B cell (primary cell): ENCODE measurements around the gene RBM33. TPM values are rescaled to one million over a fixed set of nuclear protein-coding genes. Genes with fewer than 3 reads are reported as not detected.

ENCODE experiments used
- ATAC-seq: fragments of 200-7000 bp; cut with Tn5 transposase; one replicate; pipeline ENCODE4 v1.10.0; 2021; ENCODE audit warnings: low read depth, mild to moderate bottlenecking, moderate number of reproducible peaks, moderate library complexity
- CTCF ChIA-PET: fragments of 350-600 bp; sonication (Branson Sonifier 250); formaldehyde crosslinking; loops from one replicate; lab custom pipeline; 2021; ENCODE audit warnings: antibody characterized with exemption, inconsistent platforms; lab: Charles Lee
- POLR2A ChIA-PET: fragments of 350-600 bp; sonication (Branson Sonifier 250); formaldehyde crosslinking; loops from one replicate; lab custom pipeline; 2021; ENCODE audit warnings: antibody characterized with exemption; lab: Charles Lee
- DNase-seq: peaks from one replicate; pipeline ENCODE4 v3.0.0; 2013
- H2AFZ ChIP-seq: 2 replicates; pipeline ENCODE4 v1.6.1; 2012; ENCODE audit warnings: mild to moderate bottlenecking, low read depth, low read length; ENCODE audit not compliant: insufficient read depth, poor library complexity, severe bottlenecking
- H3K27ac ChIP-seq, 2 donors: 1 replicate in 1 of 2; 2 replicates in 1 of 2; pipeline ENCODE4 v1.5.1; 2012 to 2013; ENCODE audit warnings: low read length in 2 of 2, mild to moderate bottlenecking in 2 of 2, moderate library complexity in 1 of 2
- H3K27me3 ChIP-seq, 4 experiments: fragments of 200-600 bp in 1 of 4; sonication (generic) in 1 of 4; replicated peaks in 1 of 4; 1 replicate in 2 of 4; 2 replicates in 2 of 4; pipeline versions ENCODE4 v1.6.1 to v1.7.0; 2013 to 2016; ENCODE audit warnings: low read length in 3 of 4, mild to moderate bottlenecking in 2 of 4, mixed read lengths in 1 of 4, moderate library complexity in 1 of 4; ENCODE audit not compliant: insufficient read depth in 4 of 4, control insufficient read depth in 3 of 4; ENCODE audit errors: control extremely low read depth in 1 of 4
- H3K36me3 ChIP-seq, 2 experiments: replicated peaks in 1 of 2; 1 replicate in 1 of 2; 2 replicates in 1 of 2; pipeline versions ENCODE4 v1.6.1 to v1.7.1; 2013; ENCODE audit warnings: low read length in 1 of 2; ENCODE audit not compliant: insufficient read depth in 2 of 2, control insufficient read depth in 1 of 2; ENCODE audit errors: control extremely low read depth in 1 of 2, extremely low read depth in 1 of 2
- H3K4me1 ChIP-seq, 2 donors: fragments of 200-600 bp in 1 of 2; sonication (generic) in 1 of 2; 1 replicate in 1 of 2; 2 replicates in 1 of 2; pipeline versions ENCODE4 v1.5.1 to v1.6.1; 2013 to 2017; ENCODE audit warnings: low read length in 2 of 2; ENCODE audit not compliant: control insufficient read depth in 2 of 2, insufficient read depth in 2 of 2
- H3K4me2 ChIP-seq: replicated peaks from 2 replicates; pipeline ENCODE3; 2012; ENCODE audit warnings: mild to moderate bottlenecking, low read depth, low read length; ENCODE audit not compliant: poor library complexity, severe bottlenecking
- H3K4me3 ChIP-seq, 5 experiments: fragments of 200-600 bp in 1 of 5; sonication (generic) in 1 of 5; 1 replicate in 3 of 5; 2 replicates in 2 of 5; pipeline versions ENCODE4 v1.5.1 to v1.7.0; 2011 to 2016; ENCODE audit warnings: low read length in 4 of 5, mild to moderate bottlenecking in 4 of 5, low read depth in 2 of 5, control low read depth in 1 of 5, moderate library complexity in 1 of 5; ENCODE audit not compliant: insufficient read depth in 1 of 5; ENCODE audit errors: control extremely low read depth in 1 of 5, extremely low read depth in 1 of 5
- H3K79me2 ChIP-seq: fragments of 200-600 bp; sonication (generic); one replicate; pipeline ENCODE4 v1.6.0; 2016; ENCODE audit warnings: low read length; ENCODE audit not compliant: control insufficient read depth, insufficient read depth
- H3K9ac ChIP-seq: fragments of 200-600 bp; sonication (generic); 2 replicates; pipeline ENCODE4 v1.6.1; 2017; ENCODE audit warnings: mild to moderate bottlenecking, low read length, moderate library complexity
- H3K9me3 ChIP-seq, 3 donors: one replicate each; pipeline versions ENCODE4 v1.6.1 to v1.7.1; 2013; ENCODE audit warnings: low read length in 2 of 3; ENCODE audit not compliant: control insufficient read depth in 2 of 3, insufficient read depth in 1 of 3; ENCODE audit errors: control extremely low read depth in 1 of 3
- H4K20me1 ChIP-seq: 2 replicates; pipeline ENCODE4 v1.6.0; 2012; ENCODE audit warnings: mild to moderate bottlenecking, low read length; ENCODE audit not compliant: insufficient read depth, control insufficient read depth, poor library complexity, severe bottlenecking
- H3K27ac Mint-ChIP-seq: one replicate; pipeline ENCODE4 v1.8.0; 2021; ENCODE audit warnings: mixed read lengths
- H3K27me3 Mint-ChIP-seq: one replicate; pipeline ENCODE4 v1.8.0; 2021; ENCODE audit warnings: mixed read lengths
- H3K4me1 Mint-ChIP-seq: one replicate; pipeline ENCODE4 v1.8.0; 2021; ENCODE audit warnings: mixed read lengths
- H3K4me3 Mint-ChIP-seq: one replicate; pipeline ENCODE4 v1.8.0; 2021; ENCODE audit warnings: mixed read lengths
- H3K9me3 Mint-ChIP-seq: one replicate; pipeline ENCODE4 v1.8.0; 2022; ENCODE audit warnings: mixed read lengths; ENCODE audit not compliant: insufficient read depth
- EZH2 ChIP-seq: IDR thresholded peaks from 2 replicates; pipeline ENCODE4 v1.6.1; 2012; ENCODE audit warnings: borderline replicate concordance, low read depth, mild to moderate bottlenecking, moderate library complexity, low read length; ENCODE audit not compliant: insufficient read depth, poor library complexity, severe bottlenecking
- WGBS: methylation state at CpG from one replicate; pipeline ENCODE4 v1.1.5; 2013; ENCODE audit warnings: missing lambda C conversion rate; ENCODE audit not compliant: insufficient coverage; 5-methylcytosine and 5-hydroxymethylcytosine counted together
- intact Hi-C: fragments of 100-400 bp; cut with micrococcal nuclease; formaldehyde crosslinking; loops from one replicate; pipeline ENCODE4 v1.10.0; 2022
- polyA plus RNA-seq: library from polyadenylated mRNA; depleted of rRNA; stranded (reverse); fragments of >200 nt; gene quantifications from 2 replicates; pipeline ENCODE4 v1.2.3, GENCODE V29; 2012
- total RNA-seq, 2 donors: library from RNA; stranded (reverse); fragments of 120-200 nt in 1 of 2; gene quantifications; 1 replicate in 1 of 2; 2 replicates in 1 of 2; pipeline versions ENCODE4 v1.2.3 to v1.2.4, GENCODE V29; 2013 to 2022
- TF ChIP-seq, protein P1 (sequence below): fragments of 200-600 bp; IDR thresholded peaks from one replicate; pipeline ENCODE4 v1.8.0; 2022; ENCODE audit warnings: antibody characterized with exemption, mild to moderate bottlenecking

Gene RBM33
- total and polyA plus RNA-seq, 2 donors (not counting 1 experiment from before 2014, with no cell fraction given): 33.5 to 189 TPM

- POLR2A ChIA-PET: no interaction called here
- no peak for DNase-seq
Measured at GRCh38 chr7:155739538-155740143, 95.2 kb downstream of the RBM33 start.

DNA sequence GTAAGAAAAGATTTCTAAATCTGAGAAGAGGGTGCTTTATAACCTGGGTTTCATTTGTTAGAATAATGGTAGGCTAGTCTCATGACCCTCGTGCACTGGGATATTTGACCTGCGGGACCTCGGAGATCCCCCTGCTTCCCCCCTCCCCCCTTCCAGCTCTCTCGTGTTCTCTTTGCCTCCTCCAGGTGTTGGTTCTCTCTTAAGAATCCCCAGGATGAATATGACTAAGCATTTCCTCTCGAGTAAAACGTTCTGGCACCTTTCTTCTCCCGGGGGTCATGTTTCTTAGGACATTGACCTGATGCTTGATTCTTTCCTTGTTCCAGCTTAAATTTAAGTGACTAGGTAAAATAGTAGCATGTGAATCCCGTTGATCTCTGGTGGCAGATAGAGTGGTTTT lies 96.6 kb downstream of the RBM33 start:
- peak overlapping the region; percentile 47 to 58 for H3K27ac ChIP-seq
- no peak overlapping the region for H3K4me3 ChIP-seq
- Mint-ChIP-seq H3K27me3 (no peaks in the 10 kb centered on the region), H3K9me3 (no peaks in the 10 kb centered on the region), H3K4me1 (peaks cover 34% of the 10 kb centered on the region), H3K27ac (peak overlapping the region; percentile 53), H3K4me3 (no peak overlapping the region)
- TF ChIP-seq EZH2: no peak
- TF ChIP-seq, protein P1, sequence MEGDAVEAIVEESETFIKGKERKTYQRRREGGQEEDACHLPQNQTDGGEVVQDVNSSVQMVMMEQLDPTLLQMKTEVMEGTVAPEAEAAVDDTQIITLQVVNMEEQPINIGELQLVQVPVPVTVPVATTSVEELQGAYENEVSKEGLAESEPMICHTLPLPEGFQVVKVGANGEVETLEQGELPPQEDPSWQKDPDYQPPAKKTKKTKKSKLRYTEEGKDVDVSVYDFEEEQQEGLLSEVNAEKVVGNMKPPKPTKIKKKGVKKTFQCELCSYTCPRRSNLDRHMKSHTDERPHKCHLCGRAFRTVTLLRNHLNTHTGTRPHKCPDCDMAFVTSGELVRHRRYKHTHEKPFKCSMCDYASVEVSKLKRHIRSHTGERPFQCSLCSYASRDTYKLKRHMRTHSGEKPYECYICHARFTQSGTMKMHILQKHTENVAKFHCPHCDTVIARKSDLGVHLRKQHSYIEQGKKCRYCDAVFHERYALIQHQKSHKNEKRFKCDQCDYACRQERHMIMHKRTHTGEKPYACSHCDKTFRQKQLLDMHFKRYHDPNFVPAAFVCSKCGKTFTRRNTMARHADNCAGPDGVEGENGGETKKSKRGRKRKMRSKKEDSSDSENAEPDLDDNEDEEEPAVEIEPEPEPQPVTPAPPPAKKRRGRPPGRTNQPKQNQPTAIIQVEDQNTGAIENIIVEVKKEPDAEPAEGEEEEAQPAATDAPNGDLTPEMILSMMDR: no peak
- ChIA-PET CTCF (interaction anchor here (0.9 to 14.4 kb wide), 3 partner anchors 25 to 144 kb away, joined by 3 to 242 read pairs (median 7); no protein-coding TSS in a partner anchor), POLR2A (no interaction called here)
- WGBS: 64% methylated on average over 4 of the region's 8 CpGs
- peaks cover 4% of the 10 kb centered on the region for H4K20me1 ChIP-seq
- H3K4me2 ChIP-seq: no peak overlapping the region
- H3K27me3 ChIP-seq: no peaks in the 10 kb centered on the region
- H3K9me3 ChIP-seq: peaks cover 0 to 3% (median 0%) of the 10 kb centered on the region in 3 donors
- H3K79me2 ChIP-seq: peaks cover 45% of the 10 kb centered on the region
- H2AFZ ChIP-seq: no peak overlapping the region
- peaks cover 14 to 81% of the 10 kb centered on the region in 2 experiments for H3K36me3 ChIP-seq
- ATAC-seq (no peak), DNase-seq (no peak)
- intact Hi-C loops: loop anchor here (2.0 to 5.0 kb wide), 2 partner anchors 16 to 444 kb away; partner anchors contain the start of gene INSIG1
- H3K4me1 ChIP-seq: peaks cover 0 to 2% of the 10 kb centered on the region in 2 donors
- H3K9ac ChIP-seq: no peak overlapping the region

More at GRCh38 chr7:155739538-155740143, 95.2 kb downstream of the RBM33 start:
- H3K4me1 ChIP-seq: peaks cover 0 to 4% of the 10 kb centered on the region in 2 donors
- TF ChIP-seq, protein P1: no peak
- no peak for TF ChIP-seq EZH2
- Mint-ChIP-seq H3K9me3 (no peaks in the 10 kb centered on the region), H3K4me1 (peaks cover 38% of the 10 kb centered on the region), H3K4me3 (no peak overlapping the region), H3K27ac (no peak overlapping the region), H3K27me3 (no peaks in the 10 kb centered on the region)
- CTCF ChIA-PET: interaction anchor here (0.5 to 14.4 kb wide), 6 partner anchors 8 to 812 kb away, joined by 3 to 242 read pairs (median 3); no protein-coding TSS in a partner anchor
- H2AFZ ChIP-seq: no peak overlapping the region
- H3K27me3 ChIP-seq: no peaks in the 10 kb centered on the region
- peaks cover 7% of the 10 kb centered on the region for H4K20me1 ChIP-seq
- H3K4me2 ChIP-seq: no peak overlapping the region
- H3K79me2 ChIP-seq: peaks cover 34% of the 10 kb centered on the region
- intact Hi-C loops: loop anchor here (2.0 to 5.0 kb wide), 2 partner anchors 15 to 442 kb away; partner anchors contain the start of gene INSIG1
- peaks cover 0 to 3% (median 0%) of the 10 kb centered on the region in 3 donors for H3K9me3 ChIP-seq
- H3K4me3 ChIP-seq: no peak overlapping the region
- 100% methylated on average over 3 of the region's 19 CpGs for WGBS
- H3K27ac ChIP-seq: no peak overlapping the region
- peaks cover 8 to 67% of the 10 kb centered on the region in 2 experiments for H3K36me3 ChIP-seq
- no peak overlapping the region for H3K9ac ChIP-seq
- ATAC-seq: no peak
